Activated CD8-positive, alpha-beta memory T cell treated with anti-CD3 and anti-CD28 coated beads, Interleukin-2, amount 10 ng/mL, durations not matched to agents 7 days and 5 days (primary cell): ENCODE data around the gene OPHN1. TPM values are rescaled to one million over a fixed set of nuclear protein-coding genes. Genes with fewer than 3 reads are reported as not detected.
"Not testable (repeated sequence)": the region's sequence is repeated elsewhere in the genome, so short reads cannot be mapped to it uniquely, and the experiment has no call there.

Source experiments
- ATAC-seq: fragments of 150-1000 bp; cut with Tn5 transposase; one replicate; pipeline ENCODE4 v1.10.0; 2021; ENCODE audit warnings: moderate library complexity
- CTCF ChIA-PET: fragments of 350-600 bp; sonication (Branson Sonifier 250); formaldehyde crosslinking; loops from one replicate; lab custom pipeline; 2021; ENCODE audit warnings: antibody characterized with exemption; lab: Charles Lee
- DNase-seq: peaks from one replicate; pipeline ENCODE4 v3.0.0-alpha.2; 2020
- H3K27ac Mint-ChIP-seq: one replicate; pipeline ENCODE4 v1.8.0; 2021; ENCODE audit warnings: mild to moderate bottlenecking, mixed read lengths
- H3K27me3 Mint-ChIP-seq: one replicate; pipeline ENCODE4 v1.8.0; 2021; ENCODE audit warnings: mixed read lengths
- H3K36me3 Mint-ChIP-seq: one replicate; pipeline ENCODE4 v1.8.0; 2021; ENCODE audit warnings: mild to moderate bottlenecking, mixed read lengths
- H3K4me1 Mint-ChIP-seq: one replicate; pipeline ENCODE4 v1.8.0; 2021; ENCODE audit warnings: mixed read lengths
- H3K4me3 Mint-ChIP-seq: one replicate; pipeline ENCODE4 v1.8.0; 2021; ENCODE audit warnings: mild to moderate bottlenecking, moderate library complexity, mixed read lengths
- H3K9me3 Mint-ChIP-seq: one replicate; pipeline ENCODE4 v1.8.0; 2022; ENCODE audit warnings: low read depth, mixed read lengths
- total RNA-seq, 2 experiments: library from RNA; stranded (reverse); gene quantifications; one replicate each; pipeline ENCODE4 v1.2.3, GENCODE V29; 2021

Gene OPHN1
- total RNA-seq, 2 experiments from 2014 or later: 0.09 to 0.15 TPM

DNA sequence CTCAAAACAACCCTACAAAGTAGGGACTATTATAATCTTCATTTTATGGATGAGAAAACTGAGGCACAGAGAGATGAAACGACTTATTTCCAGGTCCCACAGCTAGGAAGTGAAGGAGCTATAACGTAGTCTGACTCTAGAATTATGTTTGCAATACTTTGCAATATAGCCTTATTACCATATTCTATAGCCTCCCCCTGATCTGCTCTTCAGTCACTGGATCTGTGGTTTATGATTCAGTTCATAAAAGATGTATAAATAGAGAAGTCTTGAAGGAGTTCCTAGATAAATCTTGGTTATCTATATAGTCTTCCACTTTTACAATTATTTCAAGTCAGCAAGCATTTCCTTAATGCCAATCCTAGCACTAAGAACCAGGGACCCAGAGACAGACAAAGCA is 57.5 kb downstream of the OPHN1 start:
- Mint-ChIP-seq H3K27ac (no peak overlapping the region), H3K9me3 (no peaks in the 10 kb centered on the region), H3K27me3 (peaks cover 3% of the 10 kb centered on the region), H3K4me3 (no peak overlapping the region), H3K4me1 (no peaks in the 10 kb centered on the region), H3K36me3 (no peaks in the 10 kb centered on the region)
- CTCF ChIA-PET: no interaction called here
- DNase-seq: no peak
- no peak for ATAC-seq

DNA sequence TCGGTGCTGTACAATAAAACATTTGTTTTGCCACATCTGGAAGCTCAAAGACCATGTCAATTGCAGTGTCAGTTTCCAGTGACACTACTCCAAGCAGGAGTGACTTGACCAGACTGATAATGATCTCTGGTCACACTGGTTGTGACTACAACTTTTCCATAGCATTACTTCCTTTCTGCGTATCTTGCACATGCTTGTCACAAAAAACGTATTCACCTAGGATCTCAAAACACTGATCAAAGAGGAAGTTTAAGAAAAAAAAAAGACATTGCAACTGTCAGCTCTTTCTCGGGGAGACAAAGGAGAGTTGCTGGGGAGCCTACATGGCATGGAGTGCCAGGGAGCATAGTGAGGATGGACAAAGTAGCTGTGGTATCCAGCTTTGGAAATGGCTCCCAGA is 60.6 kb downstream of the OPHN1 start:
- CTCF ChIA-PET: no interaction called here
- H3K4me3 Mint-ChIP-seq: no peak overlapping the region
- H3K27me3 Mint-ChIP-seq: peaks cover 3% of the 10 kb centered on the region
- DNase-seq: no peak
- H3K9me3 Mint-ChIP-seq: no peaks in the 10 kb centered on the region
- no peak for ATAC-seq
- H3K4me1 Mint-ChIP-seq: no peaks in the 10 kb centered on the region
- no peaks in the 10 kb centered on the region for H3K36me3 Mint-ChIP-seq
- H3K27ac Mint-ChIP-seq: no peak overlapping the region

DNA sequence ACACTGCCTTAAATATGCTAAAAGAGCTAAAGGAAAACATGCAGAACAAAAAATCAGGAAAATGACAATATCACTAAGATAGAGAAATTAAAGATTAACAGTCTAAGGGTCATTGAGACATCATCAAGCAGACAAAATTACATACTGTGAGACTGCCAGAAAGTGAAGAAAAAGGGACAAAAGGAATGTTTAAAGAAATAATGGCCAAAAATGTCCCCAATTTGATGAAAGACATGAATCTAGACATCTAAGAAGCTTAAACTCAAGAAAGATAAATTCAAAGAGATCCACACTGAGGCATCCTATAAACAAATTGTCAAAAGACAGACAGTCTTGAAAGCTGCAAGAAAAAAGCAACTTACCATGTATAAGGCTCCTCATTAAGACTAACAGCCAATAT is 63.7 kb downstream of the OPHN1 start:
- DNase-seq: no peak
- CTCF ChIA-PET: no interaction called here
- H3K27me3 Mint-ChIP-seq: peaks cover 3% of the 10 kb centered on the region

DNA sequence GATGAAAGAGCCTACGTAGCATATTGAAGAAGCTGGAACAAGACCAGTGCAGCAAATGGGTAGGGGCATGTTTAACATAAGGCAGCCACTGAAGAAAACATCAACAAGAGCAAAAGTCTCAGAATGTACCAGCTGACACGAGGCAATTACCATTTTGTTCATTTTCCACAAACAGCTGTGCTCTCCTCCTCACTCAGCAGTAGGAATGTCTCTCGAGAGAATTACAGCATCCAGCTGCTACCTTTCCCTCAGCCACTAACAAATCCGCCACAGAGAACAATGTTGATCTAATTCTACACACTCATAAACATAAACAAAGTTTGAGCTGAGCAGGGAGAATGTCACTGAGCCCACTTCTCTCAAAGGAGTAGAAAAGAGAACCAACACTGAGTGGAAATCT is 68.0 kb downstream of the OPHN1 start:
- no peaks in the 10 kb centered on the region for H3K36me3 Mint-ChIP-seq
- no peaks in the 10 kb centered on the region for H3K4me1 Mint-ChIP-seq
- no peaks in the 10 kb centered on the region for H3K9me3 Mint-ChIP-seq
- CTCF ChIA-PET: no interaction called here
- no peak overlapping the region for H3K4me3 Mint-ChIP-seq
- no peak overlapping the region for H3K27ac Mint-ChIP-seq
- ATAC-seq (no peak), DNase-seq (no peak)
- no peaks in the 10 kb centered on the region for H3K27me3 Mint-ChIP-seq

More for the DNA sequence above, 63.7 kb downstream of the OPHN1 start:
- H3K9me3 Mint-ChIP-seq: no peaks in the 10 kb centered on the region
- no peak overlapping the region for H3K4me3 Mint-ChIP-seq
- H3K36me3 Mint-ChIP-seq: no peaks in the 10 kb centered on the region
- H3K27ac Mint-ChIP-seq: no peak overlapping the region
- no peak for ATAC-seq
- H3K4me1 Mint-ChIP-seq: no peaks in the 10 kb centered on the region

DNA sequence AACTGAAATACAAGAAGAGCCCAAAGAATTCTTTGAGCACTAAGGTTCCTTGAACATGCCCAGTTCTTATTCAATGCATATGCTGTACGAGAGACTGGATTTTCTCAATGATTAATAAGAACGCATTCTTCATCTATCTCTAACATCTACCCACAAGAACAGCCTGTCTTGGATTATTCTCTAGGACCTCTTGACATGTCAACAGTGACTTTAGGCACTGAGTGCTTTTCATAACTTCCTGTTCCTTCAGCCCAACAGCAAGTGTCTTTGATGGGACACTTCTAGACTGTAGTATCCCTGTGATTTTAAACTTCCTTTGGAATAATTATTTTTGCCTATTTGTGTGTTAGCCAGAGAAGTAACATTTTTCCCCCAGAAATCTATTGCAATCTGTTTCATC is 69.3 kb downstream of the OPHN1 start:
- Mint-ChIP-seq H3K9me3 (no peaks in the 10 kb centered on the region), H3K27ac (no peak overlapping the region), H3K4me1 (no peaks in the 10 kb centered on the region), H3K27me3 (no peaks in the 10 kb centered on the region), H3K36me3 (no peaks in the 10 kb centered on the region), H3K4me3 (no peak overlapping the region)
- CTCF ChIA-PET: no interaction called here
- ATAC-seq (no peak), DNase-seq (no peak)

DNA sequence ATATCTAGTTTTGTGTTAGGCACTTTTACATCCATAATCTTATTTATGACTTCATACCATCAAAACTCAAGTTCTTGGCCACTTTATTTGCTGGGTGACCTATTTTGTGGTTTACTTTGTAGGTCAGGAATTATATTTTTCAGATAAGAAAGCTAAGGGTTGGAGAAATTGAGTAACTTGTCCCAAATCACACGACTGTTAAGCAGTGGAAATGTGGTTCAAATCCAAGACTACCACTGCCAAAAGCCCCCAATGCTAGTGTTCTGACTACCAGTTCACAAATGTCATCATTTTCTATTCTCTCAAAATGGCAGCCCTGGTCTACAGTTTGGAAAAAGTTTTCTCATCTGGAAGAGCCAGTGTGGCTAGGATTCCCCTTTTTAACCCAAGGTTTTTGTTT is 74.6 kb downstream of the OPHN1 start:
- CTCF ChIA-PET: no interaction called here
- no peaks in the 10 kb centered on the region for H3K9me3 Mint-ChIP-seq
- DNase-seq (no peak), ATAC-seq (no peak)
- H3K27me3 Mint-ChIP-seq: no peaks in the 10 kb centered on the region
- H3K4me1 Mint-ChIP-seq: no peaks in the 10 kb centered on the region
- no peak overlapping the region for H3K27ac Mint-ChIP-seq
- no peak overlapping the region for H3K4me3 Mint-ChIP-seq
- no peaks in the 10 kb centered on the region for H3K36me3 Mint-ChIP-seq

DNA sequence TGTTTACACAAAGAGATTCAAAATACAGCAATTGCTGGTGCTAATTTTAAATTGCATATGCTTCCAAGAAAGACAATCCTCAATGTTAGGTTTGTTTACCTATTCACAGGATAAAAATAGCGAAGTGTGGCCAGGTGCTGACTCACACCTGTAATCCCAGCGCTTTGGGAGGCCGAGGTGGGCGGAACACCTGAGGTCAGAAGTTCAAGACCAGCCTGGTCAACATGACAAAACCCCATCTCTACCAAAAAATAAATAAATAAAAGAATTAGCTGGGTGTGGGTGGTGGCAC is 77.7 kb downstream of the OPHN1 start:
- H3K9me3 Mint-ChIP-seq: no peaks in the 10 kb centered on the region
- CTCF ChIA-PET: no interaction called here
- no peak overlapping the region for H3K4me3 Mint-ChIP-seq
- ATAC-seq (no peak), DNase-seq (no peak)
- no peaks in the 10 kb centered on the region for H3K27me3 Mint-ChIP-seq
- no peak overlapping the region for H3K27ac Mint-ChIP-seq
- no peaks in the 10 kb centered on the region for H3K4me1 Mint-ChIP-seq
- H3K36me3 Mint-ChIP-seq: no peaks in the 10 kb centered on the region

DNA sequence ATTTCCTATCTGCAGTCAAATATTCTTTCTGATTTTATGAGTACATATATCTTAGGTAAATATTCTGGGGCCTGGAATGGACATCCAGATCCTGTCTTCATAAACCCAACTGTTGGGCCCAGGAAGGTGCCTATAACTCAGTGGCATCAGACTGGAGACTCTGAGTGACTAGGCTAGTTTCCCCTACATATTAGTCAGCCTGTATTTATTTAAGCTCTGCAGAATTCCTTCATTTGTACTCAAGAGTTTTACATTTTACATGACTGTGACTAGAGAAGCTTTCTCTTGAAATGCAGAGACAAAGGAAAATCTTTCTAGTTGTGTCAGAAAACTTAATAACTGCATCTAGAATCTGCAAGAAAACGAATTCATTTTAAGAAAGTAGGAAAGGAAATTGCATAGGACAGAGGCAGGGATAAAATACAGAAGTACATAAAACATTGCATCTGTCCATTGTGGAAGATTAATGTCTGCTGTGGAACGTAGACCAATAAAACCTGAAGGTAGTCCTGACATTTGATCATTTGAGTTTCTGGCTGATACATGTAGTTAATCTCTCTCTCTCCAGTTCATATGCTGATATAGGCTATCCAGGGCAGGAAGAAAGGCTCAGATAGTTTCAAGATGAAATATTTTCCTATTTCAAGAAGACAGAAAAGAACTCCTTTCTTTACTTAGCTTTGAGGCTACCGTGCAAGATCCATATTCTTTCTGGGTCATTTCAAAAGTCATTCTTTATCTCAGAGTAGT is 78.2 kb downstream of the OPHN1 start:
- no peak overlapping the region for H3K4me3 Mint-ChIP-seq
- CTCF ChIA-PET: no interaction called here
- no peaks in the 10 kb centered on the region for H3K9me3 Mint-ChIP-seq
- no peaks in the 10 kb centered on the region for H3K4me1 Mint-ChIP-seq
- ATAC-seq: no peak
- no peaks in the 10 kb centered on the region for H3K36me3 Mint-ChIP-seq
- no peak overlapping the region for H3K27ac Mint-ChIP-seq
- no peak for DNase-seq
- H3K27me3 Mint-ChIP-seq: no peaks in the 10 kb centered on the region

DNA sequence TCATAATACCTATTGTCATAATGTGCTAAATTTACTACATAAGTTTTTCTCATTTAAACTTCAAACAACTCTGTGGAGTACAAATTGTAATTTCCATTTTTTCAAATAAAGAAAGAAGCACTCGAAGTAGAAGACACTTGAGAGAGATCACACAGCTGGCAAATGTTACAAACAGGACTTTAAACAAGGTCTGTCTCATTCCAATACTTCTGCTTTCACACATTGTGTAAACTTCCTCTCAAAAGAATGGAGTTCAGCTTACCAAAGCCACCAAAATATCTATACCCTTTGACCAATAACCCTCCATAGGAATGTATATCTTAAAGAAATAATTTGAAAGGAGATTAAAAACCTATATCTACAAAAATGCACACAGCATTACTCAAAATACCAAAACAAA is 88.3 kb downstream of the OPHN1 start:
- no peaks in the 10 kb centered on the region for H3K36me3 Mint-ChIP-seq
- no peaks in the 10 kb centered on the region for H3K4me1 Mint-ChIP-seq
- H3K27me3 Mint-ChIP-seq: no peaks in the 10 kb centered on the region
- DNase-seq (no peak), ATAC-seq (no peak)
- CTCF ChIA-PET: no interaction called here
- no peaks in the 10 kb centered on the region for H3K9me3 Mint-ChIP-seq
- H3K27ac Mint-ChIP-seq: no peak overlapping the region
- no peak overlapping the region for H3K4me3 Mint-ChIP-seq

DNA sequence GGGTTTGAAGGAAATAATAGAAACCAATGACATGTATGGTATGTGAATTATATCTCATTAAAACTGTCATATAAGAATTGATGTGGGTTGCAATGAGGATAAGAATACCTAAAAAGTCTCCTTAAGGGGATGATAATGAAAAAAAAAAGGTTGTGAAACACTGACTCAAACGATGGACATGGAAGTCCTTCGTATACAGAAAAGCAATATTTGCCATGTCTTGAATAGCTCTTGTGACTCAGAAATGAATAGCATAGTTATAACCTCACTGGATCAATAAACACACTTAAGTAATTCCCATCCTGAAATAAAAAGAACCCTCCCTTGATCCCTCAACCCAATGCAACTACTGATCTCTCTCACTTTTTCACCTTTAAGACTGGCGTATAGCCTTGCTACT is 89.7 kb downstream of the OPHN1 start:
- Mint-ChIP-seq H3K4me1 (no peaks in the 10 kb centered on the region), H3K4me3 (no peak overlapping the region), H3K27ac (no peak overlapping the region), H3K36me3 (no peaks in the 10 kb centered on the region), H3K27me3 (no peaks in the 10 kb centered on the region), H3K9me3 (no peaks in the 10 kb centered on the region)
- no peak for DNase-seq
- CTCF ChIA-PET: no interaction called here
- no peak for ATAC-seq

DNA sequence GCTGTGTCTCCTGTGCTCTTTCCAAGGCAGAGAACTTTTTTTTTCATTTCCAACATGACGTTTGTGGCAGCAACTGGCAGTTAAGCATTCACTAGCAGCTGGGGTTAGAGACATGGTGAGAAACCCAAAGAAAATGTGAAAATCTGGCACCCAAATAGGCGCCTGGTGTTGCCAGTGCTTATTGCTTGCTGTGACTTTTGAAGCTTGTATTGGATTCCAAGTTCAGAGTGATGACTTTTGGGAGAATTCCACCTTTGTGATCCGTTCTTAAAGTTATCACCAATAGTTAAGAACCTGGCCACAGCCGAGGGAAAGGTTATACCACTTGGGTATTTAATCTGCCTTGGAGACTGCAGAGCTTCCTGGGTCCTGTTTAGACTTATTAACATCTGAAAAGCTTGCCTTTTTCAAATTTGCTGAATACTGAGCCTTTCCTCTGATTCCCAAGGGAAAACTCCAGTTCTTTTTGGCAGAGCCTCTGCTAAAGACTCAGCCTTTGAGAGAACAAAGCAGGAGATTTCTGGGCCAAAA is 101.0 kb downstream of the OPHN1 start:
- no peak for DNase-seq
- H3K9me3 Mint-ChIP-seq: no peaks in the 10 kb centered on the region
- no peaks in the 10 kb centered on the region for H3K4me1 Mint-ChIP-seq
- no peaks in the 10 kb centered on the region for H3K36me3 Mint-ChIP-seq
- H3K27ac Mint-ChIP-seq: no peak overlapping the region
- no peak for ATAC-seq
- no peak overlapping the region for H3K4me3 Mint-ChIP-seq
- H3K27me3 Mint-ChIP-seq: no peaks in the 10 kb centered on the region
- CTCF ChIA-PET: no interaction called here

DNA sequence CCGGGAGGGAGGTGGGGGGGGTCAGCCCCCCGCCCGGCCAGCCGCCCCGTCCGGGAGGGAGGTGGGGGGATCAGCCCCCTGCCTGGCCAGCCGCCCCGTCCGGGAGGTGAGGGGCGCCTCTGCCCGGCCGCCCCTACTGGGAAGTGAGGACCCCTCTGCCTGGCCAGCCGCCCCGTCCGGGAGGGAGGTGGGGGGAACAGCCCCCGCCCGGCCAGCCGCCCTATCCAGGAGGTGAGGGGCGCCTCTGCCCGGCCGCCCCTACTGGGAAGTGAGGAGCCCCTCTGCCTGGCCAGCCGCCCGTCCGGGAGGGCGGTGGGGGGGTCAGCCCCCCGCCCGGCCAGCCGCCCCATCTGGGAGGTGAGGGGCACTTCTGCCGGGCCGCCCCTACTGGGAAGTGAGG is 106.5 kb downstream of the OPHN1 start:
- H3K36me3 Mint-ChIP-seq, CTCF ChIA-PET, H3K4me1 Mint-ChIP-seq, H3K27ac Mint-ChIP-seq, H3K4me3 Mint-ChIP-seq, ATAC-seq, H3K9me3 Mint-ChIP-seq, H3K27me3 Mint-ChIP-seq, DNase-seq: not testable (repeated sequence)

DNA sequence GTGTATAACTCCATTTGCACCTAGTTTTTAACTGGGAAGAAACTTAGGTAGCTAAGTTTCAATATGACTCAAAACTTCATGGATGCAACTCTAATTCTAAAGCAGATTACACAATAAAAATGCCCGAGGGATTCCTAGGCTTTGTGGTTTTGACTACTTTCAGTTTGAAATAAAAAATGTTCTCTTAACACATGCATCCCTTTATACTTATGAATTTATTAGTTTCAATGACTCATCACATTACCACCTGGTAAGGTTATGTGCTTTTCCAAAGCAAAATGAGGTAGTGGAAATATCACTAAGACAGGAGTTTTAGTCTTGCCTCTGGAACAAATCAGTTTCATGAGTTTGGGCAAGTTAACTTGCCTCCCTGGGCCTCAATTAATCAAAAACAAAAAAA is 125.5 kb downstream of the OPHN1 start:
- no peaks in the 10 kb centered on the region for H3K4me1 Mint-ChIP-seq
- CTCF ChIA-PET: no interaction called here

DNA sequence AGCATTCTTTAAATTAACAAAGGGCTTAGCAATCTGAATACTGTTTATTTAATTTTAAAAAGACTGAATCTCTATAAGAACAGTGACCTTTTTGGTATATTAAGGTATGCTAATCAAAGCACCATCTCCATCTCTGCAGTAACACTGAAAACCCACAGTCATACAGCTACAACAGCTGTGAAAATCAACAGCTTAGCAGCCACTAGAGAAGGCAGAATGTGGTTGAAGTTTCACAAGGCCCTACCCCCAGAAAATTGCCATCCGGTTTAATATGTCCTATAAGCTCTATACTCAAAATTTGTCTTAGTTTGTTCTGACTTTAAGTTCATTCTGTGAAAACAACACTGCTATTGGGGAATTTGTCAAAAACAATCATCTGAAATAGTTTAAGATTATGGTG is 128.7 kb downstream of the OPHN1 start:
- Mint-ChIP-seq H3K9me3 (no peaks in the 10 kb centered on the region), H3K27ac (no peak overlapping the region), H3K4me3 (no peak overlapping the region), H3K36me3 (no peaks in the 10 kb centered on the region), H3K27me3 (no peaks in the 10 kb centered on the region), H3K4me1 (no peaks in the 10 kb centered on the region)
- DNase-seq: no peak
- ATAC-seq: no peak
- CTCF ChIA-PET: no interaction called here

More for the DNA sequence above, 125.5 kb downstream of the OPHN1 start:
- H3K36me3 Mint-ChIP-seq: no peaks in the 10 kb centered on the region
- H3K9me3 Mint-ChIP-seq: no peaks in the 10 kb centered on the region
- no peak overlapping the region for H3K4me3 Mint-ChIP-seq
- DNase-seq (no peak), ATAC-seq (no peak)
- H3K27me3 Mint-ChIP-seq: no peaks in the 10 kb centered on the region
- no peak overlapping the region for H3K27ac Mint-ChIP-seq

DNA sequence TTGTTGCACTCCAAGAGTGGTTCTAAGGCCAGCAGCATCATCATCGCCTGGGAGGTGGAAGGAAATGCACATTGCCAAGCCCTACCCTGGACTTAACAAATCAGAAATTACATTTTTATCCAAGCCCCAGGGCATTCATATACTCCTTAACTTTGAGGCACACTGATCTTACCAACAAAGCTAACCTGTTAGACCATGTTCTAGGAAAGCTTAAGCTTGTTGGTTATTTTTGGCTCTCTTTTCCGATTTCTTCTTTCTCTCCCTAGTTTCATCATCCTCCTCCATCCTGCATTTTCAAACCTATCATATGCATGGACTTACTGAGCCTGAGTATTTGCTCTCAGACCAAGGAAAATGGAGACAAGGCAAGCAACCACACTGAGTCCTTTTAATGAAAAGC is 133.4 kb downstream of the OPHN1 start:
- H3K9me3 Mint-ChIP-seq: no peaks in the 10 kb centered on the region
- no peak for ATAC-seq
- no peaks in the 10 kb centered on the region for H3K4me1 Mint-ChIP-seq
- no peaks in the 10 kb centered on the region for H3K36me3 Mint-ChIP-seq
- H3K27me3 Mint-ChIP-seq: no peaks in the 10 kb centered on the region
- DNase-seq: no peak
- H3K4me3 Mint-ChIP-seq: no peak overlapping the region
- CTCF ChIA-PET: no interaction called here
- H3K27ac Mint-ChIP-seq: no peak overlapping the region
